HG02885 (cell line): ENCODE results near the gene PDHX.
"Not testable (repeated sequence)": the region's sequence is repeated elsewhere in the genome, so short reads cannot be mapped to it uniquely, and the experiment has no call there.

Experiments used
- ATAC-seq: cut with Tn5 transposase; IDR thresholded peaks from one replicate; pipeline ENCODE4 v1.9.1; 2021; ENCODE audit warnings: mild to moderate bottlenecking; ENCODE audit not compliant: unreplicated experiment, poor library complexity

PDHX gene

GRCh38 chr11:35013514-35014233 is 97.3 kb downstream of the PDHX start:
- peak; percentile 42 for ATAC-seq

GRCh38 chr11:35014346-35014745 is 97.9 kb downstream of the PDHX start:
- no peak for ATAC-seq

- no peak for ATAC-seq
Measured at GRCh38 chr11:35015621-35016387, 99.4 kb downstream of the PDHX start.

GRCh38 chr11:35016916-35017315 is 100.5 kb downstream of the PDHX start:
- no peak for ATAC-seq

- ATAC-seq = no peak
Measured at GRCh38 chr11:35017528-35018342, 101.3 kb downstream of the PDHX start.

- ATAC-seq = no peak
Measured at GRCh38 chr11:35021589-35021988, 105.2 kb downstream of the PDHX start.

GRCh38 chr11:35023940-35024339 is 107.5 kb downstream of the PDHX start:
- not testable (repeated sequence) for ATAC-seq

GRCh38 chr11:35028007-35028406 is 111.6 kb downstream of the PDHX start:
- not testable (repeated sequence) for ATAC-seq

GRCh38 chr11:35029979-35030682 is 113.7 kb downstream of the PDHX start:
- peak; percentile 83 for ATAC-seq

GRCh38 chr11:35030716-35031213 is 114.3 kb downstream of the PDHX start:
- no peak for ATAC-seq

- ATAC-seq = no peak
Measured at GRCh38 chr11:35031346-35031745, 114.9 kb downstream of the PDHX start.

GRCh38 chr11:35031867-35032266 is 115.4 kb downstream of the PDHX start:
- ATAC-seq = no peak

GRCh38 chr11:35033011-35033410 is 116.6 kb downstream of the PDHX start:
- ATAC-seq = no peak

GRCh38 chr11:35034401-35034800 is 118.0 kb downstream of the PDHX start:
- no peak for ATAC-seq

- peak; percentile 28 for ATAC-seq
Measured at GRCh38 chr11:35035894-35036408, 119.5 kb downstream of the PDHX start.

- ATAC-seq = no peak
Measured at GRCh38 chr11:35036639-35037038, 120.2 kb downstream of the PDHX start.

- ATAC-seq = no peak
Measured at GRCh38 chr11:35038211-35038928, 122.0 kb downstream of the PDHX start.

- ATAC-seq = no peak
Measured at GRCh38 chr11:35039076-35039475, 122.7 kb downstream of the PDHX start.

GRCh38 chr11:35040221-35040942 is 124.0 kb downstream of the PDHX start:
- ATAC-seq = peak; percentile 81
